Kidney (tissue), 14 donors: ENCODE measurements around the gene FAM110D. TPM values are rescaled to one million over a fixed set of nuclear protein-coding genes. Genes with fewer than 3 reads are reported as not detected.

Experiments used
- DNase-seq, 5 donors: peaks; one replicate each; pipeline ENCODE4 v3.0.0-alpha.2; 2013 to 2020
- FAIRE-seq: peaks from 2 replicates; lab custom pipeline; 2012; peaks lifted over from hg19 to GRCh38; lab: Jason Lieb, UNC
- H3K27ac ChIP-seq, 2 donors: one replicate each; pipeline ENCODE4 v1.7.0; 2013; ENCODE audit warnings: low read depth in 2 of 2, low read length in 2 of 2, inconsistent platforms in 1 of 2
- H3K27me3 ChIP-seq: one replicate; pipeline ENCODE4 v1.7.1; 2013; ENCODE audit warnings: low read length, inconsistent platforms; ENCODE audit not compliant: control insufficient read depth, insufficient read depth
- H3K36me3 ChIP-seq, 3 donors: one replicate each; pipeline versions ENCODE4 v1.7.0 to v1.7.1; 2013; ENCODE audit warnings: low read length in 3 of 3, control low read depth in 1 of 3, inconsistent platforms in 1 of 3; ENCODE audit not compliant: insufficient read depth in 3 of 3, control insufficient read depth in 2 of 3
- H3K4me1 ChIP-seq, 3 donors: one replicate each; pipeline versions ENCODE4 v1.7.0 to v1.7.1; 2013; ENCODE audit warnings: low read length in 3 of 3, inconsistent platforms in 1 of 3, low read depth in 1 of 3; ENCODE audit not compliant: control insufficient read depth in 2 of 3, insufficient read depth in 2 of 3
- H3K4me3 ChIP-seq, 3 donors: one replicate each; pipeline versions ENCODE4 v1.7.0 to v1.8.1; 2013; ENCODE audit warnings: low read length in 3 of 3, control low read depth in 1 of 3, inconsistent platforms in 1 of 3
- H3K9ac ChIP-seq, 3 donors: one replicate each; pipeline versions ENCODE4 v1.7.0 to v1.7.1; 2013; ENCODE audit warnings: low read length in 3 of 3, control low read depth in 1 of 3, inconsistent platforms in 1 of 3
- H3K9me3 ChIP-seq, 3 donors: one replicate each; pipeline versions ENCODE4 v1.7.0 to v1.7.1; 2013; ENCODE audit warnings: low read length in 3 of 3, control low read depth in 1 of 3, inconsistent platforms in 1 of 3; ENCODE audit not compliant: control insufficient read depth in 2 of 3, insufficient read depth in 1 of 3
- CTCF ChIP-seq: IDR thresholded peaks from 3 replicates; pipeline ENCODE4 v1.5.1; 2012; ENCODE audit warnings: mild to moderate bottlenecking, moderate library complexity, borderline replicate concordance; ENCODE audit not compliant: insufficient read depth; ENCODE audit errors: extremely low read depth
- intact Hi-C: fragments of 100-400 bp; cut with DNase I; formaldehyde crosslinking; loops from one replicate; pipeline ENCODE4 v1.11.1; 2022
- polyA plus RNA-seq: library from polyadenylated mRNA; stranded (reverse); fragments of 350-450 nt; fragmentation: Illumina TruSeq; extraction: RNeasy Lipid Tissue Mini Kit (QIAGEN cat#74804); gene quantifications from one replicate; pipeline ENCODE4 v1.2.3, GENCODE V29; 2014; ENCODE audit warnings: low read depth, low replicate concordance; ENCODE audit not compliant: insufficient read depth
- total RNA-seq: library from RNA; stranded (reverse); fragmentation: NEBNext Ultra II Directional; extraction: Animal tissue kit (Norgen Biotek cat#: 25700); gene quantifications from one replicate; pipeline ENCODE4 v1.2.1, GENCODE V29; 2021
- donor health status: control.
- donor health status: control.
- donor health status: control.
- donor health status: control.
- donor health status: control.
- donor health status: DM: yes; HTN: yes; CAD: no.
- donor health status: Normal renal cell carcinoma (clear cell type).

The FAM110D gene
- total and polyA plus RNA-seq, 2 donors from 2014 or later = 4.2 to 8.1 TPM

GRCh38 chr1:26153966-26154532 is 4.8 kb upstream of the FAM110D start:
- H3K27ac ChIP-seq = no peak overlapping the region
- H3K9me3 ChIP-seq = no peaks in the 10 kb centered on the region
- no peaks in the 10 kb centered on the region for H3K36me3 ChIP-seq
- DNase-seq = no peak
- intact Hi-C loops = loop anchor here (10.0 kb wide), 1 partner anchor 49 kb away; no protein-coding TSS in a partner anchor
- TF ChIP-seq CTCF = no peak
- FAIRE-seq = no peak
- H3K4me3 ChIP-seq = no peak overlapping the region
- H3K9ac ChIP-seq = no peak overlapping the region
- no peaks in the 10 kb centered on the region for H3K4me1 ChIP-seq
- H3K27me3 ChIP-seq = no peaks in the 10 kb centered on the region

DNA sequence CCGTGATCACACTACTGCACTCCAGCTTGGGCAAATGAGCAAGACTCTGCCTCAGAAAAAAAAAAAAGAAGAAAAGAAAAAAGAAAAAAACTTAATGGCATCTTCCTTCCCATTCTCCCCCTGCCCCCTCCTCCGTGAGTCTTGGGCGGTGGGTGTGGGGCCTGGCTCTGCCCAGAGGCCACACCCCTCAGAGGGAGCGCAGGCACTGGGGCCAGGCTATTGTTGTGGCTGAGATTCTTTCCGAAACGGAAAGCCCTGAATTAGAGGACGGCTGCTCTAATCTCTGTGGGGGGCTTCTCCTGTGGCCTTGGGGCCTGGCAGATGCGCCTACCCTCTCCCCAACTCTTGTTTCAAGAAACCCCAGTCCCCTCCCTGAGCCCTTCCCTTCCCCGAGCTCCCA is 4.1 kb upstream of the FAM110D start:
- FAIRE-seq (no peak), DNase-seq (peak in 2 of 5 donors; percentile 39 to 44)
- peak overlapping the region in 1 of 2 donors; percentile 27 for H3K27ac ChIP-seq
- no peak overlapping the region for H3K9ac ChIP-seq
- no peak overlapping the region for H3K4me3 ChIP-seq
- intact Hi-C loops = loop anchor here (10.0 kb wide), 1 partner anchor 50 kb away; no protein-coding TSS in a partner anchor
- H3K9me3 ChIP-seq = no peaks in the 10 kb centered on the region
- no peaks in the 10 kb centered on the region for H3K27me3 ChIP-seq
- no peaks in the 10 kb centered on the region for H3K36me3 ChIP-seq
- no peak for TF ChIP-seq CTCF
- no peaks in the 10 kb centered on the region for H3K4me1 ChIP-seq

- FAIRE-seq (no peak), DNase-seq (peak in 1 of 5 donors; percentile 44)
- no peaks in the 10 kb centered on the region for H3K4me1 ChIP-seq
- no peak for TF ChIP-seq CTCF
- peak overlapping the region; percentile 4 to 47 for H3K27ac ChIP-seq
- H3K36me3 ChIP-seq = no peaks in the 10 kb centered on the region
- H3K27me3 ChIP-seq = no peaks in the 10 kb centered on the region
- intact Hi-C loops = loop anchor here (10.0 kb wide), 1 partner anchor 51 kb away; no protein-coding TSS in a partner anchor
- peak overlapping the region in 1 of 3 donors; percentile 47 for H3K4me3 ChIP-seq
- H3K9ac ChIP-seq = no peak overlapping the region
- H3K9me3 ChIP-seq = no peaks in the 10 kb centered on the region
These were observed 3.3 kb upstream of the FAM110D start for GRCh38 chr1:26155370-26156284.
